Measurements from ENCODE around the gene PDE4D. TPM values are rescaled to one million over a fixed set of nuclear protein-coding genes. Genes with fewer than 3 reads are reported as not detected.

The PDE4D gene
- total RNA-seq, 6 experiments from 2014 or later, result 1.6 to 10.3 (median 5.6) TPM

GRCh38 chr5:59360130-59360555 is 533.4 kb downstream of the PDE4D start:
- no peak for DNase-seq
- Histone ChIP-seq H3K27me3 (no peaks in the 10 kb centered on the region), H3K4me1 (no peaks in the 10 kb centered on the region), H3K36me3 (no peaks in the 10 kb centered on the region), H3K9me3 (no peaks in the 10 kb centered on the region), H3K27ac (no peak overlapping the region), H3K4me3 (no peak overlapping the region)
- 54% methylated on average over 7 of the region's 7 CpGs for WGBS (ENCODE audit: insufficient coverage, low coverage, low lambda C conversion rate, missing lambda C conversion rate)
- intact Hi-C loops (cut with DNase I), result no loop called here
- TF ChIP-seq, protein P1, sequence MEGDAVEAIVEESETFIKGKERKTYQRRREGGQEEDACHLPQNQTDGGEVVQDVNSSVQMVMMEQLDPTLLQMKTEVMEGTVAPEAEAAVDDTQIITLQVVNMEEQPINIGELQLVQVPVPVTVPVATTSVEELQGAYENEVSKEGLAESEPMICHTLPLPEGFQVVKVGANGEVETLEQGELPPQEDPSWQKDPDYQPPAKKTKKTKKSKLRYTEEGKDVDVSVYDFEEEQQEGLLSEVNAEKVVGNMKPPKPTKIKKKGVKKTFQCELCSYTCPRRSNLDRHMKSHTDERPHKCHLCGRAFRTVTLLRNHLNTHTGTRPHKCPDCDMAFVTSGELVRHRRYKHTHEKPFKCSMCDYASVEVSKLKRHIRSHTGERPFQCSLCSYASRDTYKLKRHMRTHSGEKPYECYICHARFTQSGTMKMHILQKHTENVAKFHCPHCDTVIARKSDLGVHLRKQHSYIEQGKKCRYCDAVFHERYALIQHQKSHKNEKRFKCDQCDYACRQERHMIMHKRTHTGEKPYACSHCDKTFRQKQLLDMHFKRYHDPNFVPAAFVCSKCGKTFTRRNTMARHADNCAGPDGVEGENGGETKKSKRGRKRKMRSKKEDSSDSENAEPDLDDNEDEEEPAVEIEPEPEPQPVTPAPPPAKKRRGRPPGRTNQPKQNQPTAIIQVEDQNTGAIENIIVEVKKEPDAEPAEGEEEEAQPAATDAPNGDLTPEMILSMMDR (IDR thresholded peaks at IDR 0.05), result no peak
- no peak for TF ChIP-seq POLR2A (IDR thresholded peaks at IDR 0.05)
- peak in 1 of 4 donors; percentile 19 for ATAC-seq

DNA sequence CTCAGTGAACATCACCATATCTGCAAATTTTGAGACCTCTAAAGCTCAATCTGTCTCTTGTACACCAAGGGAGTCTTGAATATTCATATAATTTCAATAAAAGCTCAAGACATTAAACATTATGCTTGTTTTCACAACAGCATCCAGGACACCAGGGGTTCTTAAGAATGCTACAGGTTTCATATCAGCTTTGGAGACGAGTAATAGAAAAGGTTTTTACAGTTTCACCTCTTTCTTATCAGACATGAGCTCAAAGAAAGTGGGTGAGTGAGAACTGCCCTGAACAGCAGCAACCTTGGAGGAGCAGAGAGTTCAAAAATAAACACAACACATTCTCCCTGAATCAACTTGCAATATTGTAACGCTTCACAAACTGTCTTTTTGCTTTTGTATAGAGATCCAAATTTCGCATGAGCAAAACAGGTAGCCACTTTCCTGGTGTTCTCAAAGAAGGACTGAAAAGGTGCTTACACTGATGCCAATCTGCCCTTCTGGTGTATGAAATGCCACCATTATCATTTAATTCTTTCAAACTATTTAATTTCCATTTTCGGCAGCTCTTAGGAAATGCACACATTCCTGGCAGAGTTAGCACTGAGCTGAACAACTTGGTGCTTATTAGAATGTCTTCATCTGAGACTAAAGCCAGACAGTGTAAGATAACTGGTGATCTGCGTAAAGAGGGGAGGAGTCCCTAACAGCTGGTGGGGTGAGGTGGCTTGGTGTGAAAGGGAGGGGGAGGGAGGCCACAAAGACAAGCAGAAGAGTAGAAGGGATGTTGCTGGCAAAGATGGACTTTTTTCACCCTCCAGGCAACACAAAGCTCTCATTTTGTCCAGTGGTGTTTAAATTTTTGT is 535.3 kb downstream of the PDE4D start:
- no peaks in the 10 kb centered on the region for H3K36me3 ChIP-seq
- ATAC-seq (peak in 2 of 4 donors; percentile 27 to 44), DNase-seq (no peak)
- H3K27me3 ChIP-seq, result no peaks in the 10 kb centered on the region
- intact Hi-C loops (cut with DNase I), result no loop called here
- no peak overlapping the region for H3K4me3 ChIP-seq
- TF ChIP-seq, protein P1 (IDR thresholded peaks at IDR 0.05), result no peak
- TF ChIP-seq POLR2A (IDR thresholded peaks at IDR 0.05), result no peak
- no peaks in the 10 kb centered on the region for H3K4me1 ChIP-seq
- no peak overlapping the region for H3K27ac ChIP-seq
- WGBS (ENCODE audit: insufficient coverage, low coverage, low lambda C conversion rate, missing lambda C conversion rate), result 65% methylated on average over 5 of the region's 5 CpGs
- H3K9me3 ChIP-seq, result no peaks in the 10 kb centered on the region

DNA sequence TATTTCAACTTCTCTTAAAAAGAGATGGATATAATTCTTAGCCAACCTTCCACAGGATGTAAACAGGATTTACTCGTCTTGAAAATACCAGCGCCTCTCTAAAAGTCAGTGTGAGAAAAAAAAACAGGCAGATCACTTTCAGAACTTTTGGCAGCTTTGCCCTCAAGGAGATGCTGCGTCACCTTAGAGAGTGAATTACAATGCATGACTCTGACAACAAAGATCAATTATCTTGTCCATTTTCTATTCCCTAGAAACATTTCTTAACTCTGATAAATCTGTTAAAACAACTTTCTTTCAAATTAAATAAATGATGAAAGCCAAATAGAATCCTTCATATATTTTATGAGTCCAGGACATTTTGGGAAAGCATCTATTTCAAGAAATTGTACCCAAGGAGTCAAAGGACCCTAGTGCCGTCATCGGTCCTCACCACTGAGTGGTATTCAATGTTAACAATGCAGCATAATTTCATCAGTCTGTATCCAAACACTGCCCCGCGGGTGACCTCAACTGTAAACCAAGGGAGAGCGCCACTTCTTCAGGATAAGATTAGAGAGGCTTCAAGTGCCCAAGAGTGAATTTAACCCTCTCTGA is 536.0 kb downstream of the PDE4D start:
- intact Hi-C loops (cut with DNase I), result no loop called here
- no peak overlapping the region for H3K27ac ChIP-seq
- no peaks in the 10 kb centered on the region for H3K4me1 ChIP-seq
- no peaks in the 10 kb centered on the region for H3K36me3 ChIP-seq
- DNase-seq (no peak), ATAC-seq (peak in 3 of 4 donors; percentile 28 to 36 (median 31))
- 50% methylated on average over 8 of the region's 8 CpGs for WGBS (ENCODE audit: insufficient coverage, low coverage, low lambda C conversion rate, missing lambda C conversion rate)
- no peaks in the 10 kb centered on the region for H3K27me3 ChIP-seq
- no peak overlapping the region for H3K4me3 ChIP-seq
- H3K9me3 ChIP-seq, result no peaks in the 10 kb centered on the region
- no peak for TF ChIP-seq POLR2A (IDR thresholded peaks at IDR 0.05)
- TF ChIP-seq, protein P1 (IDR thresholded peaks at IDR 0.05), result no peak

- peak; percentile 56 to 75 (median 65) for ATAC-seq
- peak in 2 of 3 donors; percentile 42 to 56 for DNase-seq
- H3K27me3 ChIP-seq, result no peaks in the 10 kb centered on the region
- no peak overlapping the region for H3K4me3 ChIP-seq
- H3K4me1 ChIP-seq, result no peaks in the 10 kb centered on the region
- H3K27ac ChIP-seq, result no peak overlapping the region
- WGBS (ENCODE audit: insufficient coverage, low coverage, low lambda C conversion rate, missing lambda C conversion rate), result 34% methylated on average over 7 of the region's 12 CpGs
- H3K9me3 ChIP-seq, result no peaks in the 10 kb centered on the region
- no peaks in the 10 kb centered on the region for H3K36me3 ChIP-seq
- intact Hi-C loops (cut with DNase I), result no loop called here
- TF ChIP-seq, protein P1 (IDR thresholded peaks at IDR 0.05), result no peak
Observed at GRCh38 chr5:59356813-59357380, 536.6 kb downstream of the PDE4D start.

Measured in right lobe of liver (tissue), 6 donors.